H9 (cell line): ENCODE measurements around the gene ASCC1. TPM values are rescaled to one million over a fixed set of nuclear protein-coding genes. Genes with fewer than 3 reads are reported as not detected.

Experiments used
- DNase-seq: peaks from one replicate; pipeline ENCODE4 v3.0.0-alpha.2; 2017
- H2AFZ ChIP-seq: one replicate; pipeline ENCODE4 v1.6.1; 2013; ENCODE audit warnings: mild to moderate bottlenecking, low read length, control low read depth, moderate library complexity
- H2AK5ac ChIP-seq: 2 replicates; pipeline ENCODE4 v1.6.1; 2013; ENCODE audit warnings: low read length, control low read depth, mixed read lengths; ENCODE audit not compliant: insufficient read length
- H2BK120ac ChIP-seq: one replicate; pipeline ENCODE4 v1.6.1; 2013; ENCODE audit warnings: low read depth, mild to moderate bottlenecking, low read length, control low read depth, inconsistent platforms; ENCODE audit not compliant: poor library complexity, severe bottlenecking
- H2BK12ac ChIP-seq: 2 replicates; pipeline ENCODE4 v1.6.1; 2013; ENCODE audit warnings: low read length, control low read depth, mixed read lengths, low read depth; ENCODE audit not compliant: insufficient read length
- H2BK15ac ChIP-seq: 2 replicates; pipeline ENCODE4 v1.6.1; 2013; ENCODE audit warnings: low read depth, low read length, control low read depth
- H2BK20ac ChIP-seq: one replicate; pipeline ENCODE4 v1.6.1; 2013; ENCODE audit warnings: low read depth, mild to moderate bottlenecking, low read length, control low read depth, inconsistent platforms; ENCODE audit not compliant: poor library complexity, severe bottlenecking
- H2BK5ac ChIP-seq: 2 replicates; pipeline ENCODE4 v1.6.1; 2013; ENCODE audit warnings: low read length, control low read depth, mixed read lengths; ENCODE audit not compliant: insufficient read length
- H3K14ac ChIP-seq: 2 replicates; pipeline ENCODE4 v1.6.1; 2013; ENCODE audit warnings: low read length, control low read depth; ENCODE audit not compliant: insufficient read depth
- H3K18ac ChIP-seq: 2 replicates; pipeline ENCODE4 v1.6.1; 2013; ENCODE audit warnings: low read depth, mild to moderate bottlenecking, mixed read lengths, low read length, control low read depth; ENCODE audit not compliant: insufficient read length
- H3K23ac ChIP-seq: 2 replicates; pipeline ENCODE4 v1.6.1; 2013; ENCODE audit warnings: low read length, control low read depth, mixed read lengths, low read depth; ENCODE audit not compliant: insufficient read length
- H3K23me2 ChIP-seq: 2 replicates; pipeline ENCODE4 v1.6.1; 2013; ENCODE audit warnings: low read depth, mild to moderate bottlenecking, mixed read lengths, low read length, control low read depth; ENCODE audit not compliant: insufficient read length, poor library complexity, severe bottlenecking
- H3K27ac ChIP-seq: 2 replicates; pipeline ENCODE4 v1.5.1; 2013; ENCODE audit warnings: low read length, control low read depth, mixed read lengths, low read depth; ENCODE audit not compliant: insufficient read length
- H3K27me3 ChIP-seq: 2 replicates; pipeline ENCODE4 v1.6.1; 2013; ENCODE audit warnings: low read length, control low read depth, inconsistent platforms; ENCODE audit not compliant: insufficient read depth
- H3K4ac ChIP-seq: 2 replicates; pipeline ENCODE4 v1.6.1; 2013; ENCODE audit warnings: low read depth, mild to moderate bottlenecking, control low read depth, inconsistent platforms, low read length, moderate library complexity
- H3K4me1 ChIP-seq: 2 replicates; pipeline ENCODE4 v1.6.1; 2013; ENCODE audit warnings: low read length, control low read depth, inconsistent platforms; ENCODE audit not compliant: insufficient read depth
- H3K4me2 ChIP-seq: 2 replicates; pipeline ENCODE4 v1.6.1; 2013; ENCODE audit warnings: low read length, control low read depth, mixed read lengths; ENCODE audit not compliant: insufficient read length, insufficient read depth
- H3K56ac ChIP-seq: 2 replicates; pipeline ENCODE4 v1.6.1; 2013; ENCODE audit warnings: low read depth, mild to moderate bottlenecking, mixed read lengths, low read length, control low read depth; ENCODE audit not compliant: insufficient read length
- H3K79me1 ChIP-seq: 2 replicates; pipeline ENCODE4 v1.6.1; 2013; ENCODE audit warnings: low read depth, mild to moderate bottlenecking, moderate library complexity, low read length, control low read depth, inconsistent platforms; ENCODE audit not compliant: insufficient read depth, poor library complexity, severe bottlenecking
- H3K79me2 ChIP-seq: 2 replicates; pipeline ENCODE4 v1.6.1; 2013; ENCODE audit warnings: low read length, control low read depth, inconsistent platforms; ENCODE audit not compliant: insufficient read depth
- H3K9ac ChIP-seq: 2 replicates; pipeline ENCODE4 v1.6.1; 2013; ENCODE audit warnings: low read length, control low read depth, mixed read lengths; ENCODE audit not compliant: insufficient read length; ENCODE audit errors: extremely low read depth
- H3K9me3 ChIP-seq: one replicate; pipeline ENCODE4 v1.6.1; 2013; ENCODE audit warnings: low read depth, low read length, inconsistent platforms; ENCODE audit not compliant: control insufficient read depth
- H3T11ph ChIP-seq: one replicate; pipeline ENCODE4 v1.6.1; 2013; ENCODE audit warnings: mild to moderate bottlenecking, low read length, control low read depth, inconsistent platforms
- H4K20me1 ChIP-seq: one replicate; pipeline ENCODE4 v1.6.1; 2013; ENCODE audit not compliant: control insufficient read depth, insufficient read length, insufficient read depth
- H4K5ac ChIP-seq: 2 replicates; pipeline ENCODE4 v1.6.1; 2013; ENCODE audit warnings: low read depth, mild to moderate bottlenecking, mixed read lengths, low read length, control low read depth; ENCODE audit not compliant: insufficient read length
- H4K8ac ChIP-seq: replicated peaks from 2 replicates; pipeline ENCODE4 v1.6.1; 2013; ENCODE audit warnings: low read length, control low read depth, mixed read lengths, low read depth; ENCODE audit not compliant: insufficient read length
- H4K91ac ChIP-seq: 2 replicates; pipeline ENCODE4 v1.6.1; 2013; ENCODE audit warnings: low read depth, mild to moderate bottlenecking, moderate library complexity, mixed read lengths, low read length, control low read depth; ENCODE audit not compliant: insufficient read length
- H3K27ac Mint-ChIP-seq, 3 experiments: 2 replicates in 2 of 3; 3 replicates in 1 of 3; pipeline ENCODE4 v1.8.0; 2020 to 2021; ENCODE audit warnings: mixed read lengths in 3 of 3, mild to moderate bottlenecking in 1 of 3, moderate library complexity in 1 of 3
- H3K27me3 Mint-ChIP-seq: 2 replicates; pipeline ENCODE4 v1.8.0; 2021; ENCODE audit warnings: low read depth, mild to moderate bottlenecking, moderate library complexity, mixed read lengths
- H3K36me3 Mint-ChIP-seq, 3 experiments: 2 replicates in 2 of 3; 3 replicates in 1 of 3; pipeline ENCODE4 v1.8.0; 2020 to 2021; ENCODE audit warnings: low read depth in 3 of 3, mixed read lengths in 3 of 3; ENCODE audit not compliant: insufficient read depth in 1 of 3
- H3K4me1 Mint-ChIP-seq, 2 experiments: 2 replicates each; pipeline ENCODE4 v1.8.0; 2020; ENCODE audit warnings: mixed read lengths in 2 of 2
- H3K4me3 Mint-ChIP-seq, 2 experiments: 2 replicates in 1 of 2; 3 replicates in 1 of 2; pipeline ENCODE4 v1.8.0; 2020 to 2021; ENCODE audit warnings: mild to moderate bottlenecking in 2 of 2, mixed read lengths in 2 of 2, moderate library complexity in 1 of 2
- H3K9me3 Mint-ChIP-seq, 2 experiments: 2 replicates in 1 of 2; 3 replicates in 1 of 2; pipeline ENCODE4 v1.8.0; 2020; ENCODE audit warnings: mild to moderate bottlenecking in 2 of 2, mixed read lengths in 2 of 2, moderate library complexity in 1 of 2
- WGBS: extraction: QIAGEN DNeasy Blood & Tissue Kit; methylation state at CpG from one replicate; pipeline ENCODE4 v1.1.7; 2013; ENCODE audit warnings: missing lambda C conversion rate, low lambda C conversion rate, mixed read lengths; ENCODE audit not compliant: insufficient read length; ENCODE audit errors: extremely low coverage; 5-methylcytosine and 5-hydroxymethylcytosine counted together
- total RNA-seq: library from RNA; stranded (reverse); gene quantifications from 2 replicates; pipeline ENCODE4 v1.2.1, GENCODE V29; 2021
- TF ChIP-seq, protein P1 (sequence below): fragments of 200-600 bp; sonication (generic); conservative IDR thresholded peaks from 3 replicates; pipeline ENCODE4 v1.8.0; 2021; ENCODE audit warnings: antibody characterized with exemption, mild to moderate bottlenecking

The ASCC1 gene
- total RNA-seq, 1 experiment from 2014 or later = 41.2 TPM

DNA sequence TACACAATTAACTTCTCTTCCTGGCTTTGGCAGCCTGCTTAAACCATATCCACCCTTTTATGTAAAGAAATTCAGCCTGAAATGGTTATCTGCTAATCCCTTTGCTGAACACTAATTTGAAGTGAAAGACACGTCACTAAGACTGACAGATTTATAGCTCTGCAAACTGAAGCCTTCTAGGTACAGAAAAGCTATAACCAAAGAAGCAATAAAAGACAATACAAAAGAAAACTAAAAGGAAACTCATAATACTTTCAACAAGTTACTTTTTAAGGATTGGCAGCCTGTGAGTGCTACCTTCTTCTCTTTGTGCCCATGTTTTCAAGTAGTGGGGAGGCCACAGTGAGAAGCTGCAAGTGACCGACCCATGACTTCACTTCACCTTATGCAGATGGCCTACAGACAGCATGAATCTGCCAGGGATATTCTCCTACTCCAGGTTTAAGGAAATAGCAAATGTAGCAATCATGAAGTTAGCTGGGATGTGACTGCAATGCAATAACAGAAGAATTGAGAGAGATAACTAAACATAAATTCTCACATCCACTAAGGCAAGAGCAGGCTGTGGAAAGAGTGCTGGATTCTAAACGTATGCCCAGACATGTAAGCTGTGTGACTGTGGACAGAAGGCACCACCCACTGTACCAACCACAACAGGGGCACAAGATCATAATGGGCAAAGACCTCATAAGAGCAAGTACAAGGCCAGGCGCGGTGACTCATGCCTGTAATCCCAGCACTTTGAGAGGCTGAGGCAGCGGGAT is 117.1 kb downstream of the ASCC1 start:
- Histone ChIP-seq H3K56ac (no peak overlapping the region), H4K91ac (no peak overlapping the region), H3K79me2 (no peaks in the 10 kb centered on the region), H3K27ac (no peak overlapping the region), H2BK12ac (no peak overlapping the region), H3K4ac (no peak overlapping the region), H2BK20ac (no peak overlapping the region), H4K5ac (no peak overlapping the region), H3T11ph (no peak overlapping the region), H3K18ac (no peak overlapping the region), H3K27me3 (no peaks in the 10 kb centered on the region), H3K4me2 (no peak overlapping the region), H3K23ac (no peak overlapping the region), H2BK120ac (no peak overlapping the region), H2AFZ (no peak overlapping the region), H4K8ac (no peak overlapping the region), H3K4me1 (no peaks in the 10 kb centered on the region), H3K79me1 (no peaks in the 10 kb centered on the region), H3K9ac (no peak overlapping the region), H2BK5ac (no peak overlapping the region), H3K9me3 (no peaks in the 10 kb centered on the region), H3K23me2 (no peaks in the 10 kb centered on the region), H4K20me1 (no peaks in the 10 kb centered on the region), H2BK15ac (no peak overlapping the region), H2AK5ac (no peak overlapping the region), H3K14ac (no peak overlapping the region)
- TF ChIP-seq, protein P1, sequence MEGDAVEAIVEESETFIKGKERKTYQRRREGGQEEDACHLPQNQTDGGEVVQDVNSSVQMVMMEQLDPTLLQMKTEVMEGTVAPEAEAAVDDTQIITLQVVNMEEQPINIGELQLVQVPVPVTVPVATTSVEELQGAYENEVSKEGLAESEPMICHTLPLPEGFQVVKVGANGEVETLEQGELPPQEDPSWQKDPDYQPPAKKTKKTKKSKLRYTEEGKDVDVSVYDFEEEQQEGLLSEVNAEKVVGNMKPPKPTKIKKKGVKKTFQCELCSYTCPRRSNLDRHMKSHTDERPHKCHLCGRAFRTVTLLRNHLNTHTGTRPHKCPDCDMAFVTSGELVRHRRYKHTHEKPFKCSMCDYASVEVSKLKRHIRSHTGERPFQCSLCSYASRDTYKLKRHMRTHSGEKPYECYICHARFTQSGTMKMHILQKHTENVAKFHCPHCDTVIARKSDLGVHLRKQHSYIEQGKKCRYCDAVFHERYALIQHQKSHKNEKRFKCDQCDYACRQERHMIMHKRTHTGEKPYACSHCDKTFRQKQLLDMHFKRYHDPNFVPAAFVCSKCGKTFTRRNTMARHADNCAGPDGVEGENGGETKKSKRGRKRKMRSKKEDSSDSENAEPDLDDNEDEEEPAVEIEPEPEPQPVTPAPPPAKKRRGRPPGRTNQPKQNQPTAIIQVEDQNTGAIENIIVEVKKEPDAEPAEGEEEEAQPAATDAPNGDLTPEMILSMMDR = no peak
- H3K4me1 Mint-ChIP-seq = peaks cover 0 to 5% of the 10 kb centered on the region in 2 experiments; a peak in 1 of 4 replicates
- no peaks in the 10 kb centered on the region for H3K9me3 Mint-ChIP-seq
- no peak overlapping the region for H3K27ac Mint-ChIP-seq
- peaks cover 0 to 25% (median 16%) of the 10 kb centered on the region in 3 experiments; a peak in 5 of 7 replicates for H3K36me3 Mint-ChIP-seq
- no peaks in the 10 kb centered on the region for H3K27me3 Mint-ChIP-seq
- H3K4me3 Mint-ChIP-seq = no peak overlapping the region
- no peak for DNase-seq
- no CpG with 5 or more reads among the region's 6 CpGs for WGBS
